ENCODE measurements around the gene C22orf39. TPM values are rescaled to one million over a fixed set of nuclear protein-coding genes. Genes with fewer than 3 reads are reported as not detected.

C22orf39 gene
- polyA plus RNA-seq, 4 donors: 42.0 to 47.7 (median 45.6) TPM

DNA sequence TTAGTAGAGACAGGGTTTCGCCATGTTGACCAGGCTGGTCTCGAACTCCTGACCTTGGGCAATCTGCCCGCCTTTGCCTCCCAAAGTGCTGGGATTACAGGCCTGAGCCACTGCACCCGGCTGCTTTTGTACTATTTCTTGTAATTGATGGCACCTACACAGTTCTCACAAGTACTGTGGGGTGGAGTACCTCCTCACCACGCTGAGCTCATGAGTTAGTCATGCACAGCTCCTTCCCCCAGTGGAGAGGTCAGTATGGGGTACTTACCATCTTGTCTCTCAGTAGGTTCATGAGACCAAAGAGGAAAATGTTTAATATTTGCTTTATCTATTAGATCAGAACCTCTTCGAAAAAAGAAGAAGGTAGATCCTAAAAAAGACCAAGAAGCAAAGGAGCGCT lies 13.1 kb downstream of the C22orf39 start:
- DNase-seq (ENCODE audit: low read depth in 4 of 4, low spot score in 2 of 4): no peak

DNA sequence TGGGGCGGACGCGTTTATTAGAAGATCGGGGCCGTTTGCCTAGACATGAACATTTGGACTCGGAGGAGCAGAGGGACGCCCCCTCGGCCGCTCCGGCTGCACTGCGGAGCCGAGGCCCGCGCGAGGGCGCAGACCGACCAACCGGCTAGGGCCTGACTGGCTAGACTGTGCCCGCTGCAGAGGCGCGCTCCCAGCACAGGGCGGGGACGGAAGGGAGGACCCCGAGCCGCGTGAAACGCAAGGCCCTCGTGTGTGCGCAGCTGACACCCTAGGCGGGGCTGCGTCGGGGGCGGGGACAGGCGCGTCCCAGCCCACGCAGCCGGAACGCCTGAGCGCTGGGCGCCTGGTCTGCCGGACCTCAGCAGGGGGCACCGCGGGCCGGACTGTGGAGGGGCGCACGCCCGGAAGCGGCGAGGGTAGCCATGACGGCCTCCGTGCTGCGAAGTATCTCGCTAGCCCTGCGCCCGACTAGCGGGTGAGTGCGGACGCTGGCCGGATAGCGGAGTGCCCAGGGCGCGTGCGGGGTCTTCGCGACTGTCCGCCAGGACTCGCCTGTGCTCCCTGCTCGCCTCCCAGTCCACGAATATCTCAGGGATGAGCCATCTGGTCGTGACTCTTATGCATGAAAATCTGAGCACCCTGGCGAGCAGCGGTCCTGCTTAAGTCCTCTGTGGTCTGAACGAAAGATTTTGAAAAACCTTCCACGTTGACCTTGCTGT lies 15.2 kb downstream of the C22orf39 start, which contains the start of gene MRPL40:
TSS of gene MRPL40 (plus strand) at position 413 of the 719 bp plus-strand sequence. CDS start at position 423, 10 bp downstream.
- peak; percentile 68 to 86 (median 79) for DNase-seq (ENCODE audit: low read depth in 4 of 4, low spot score in 2 of 4)

DNA sequence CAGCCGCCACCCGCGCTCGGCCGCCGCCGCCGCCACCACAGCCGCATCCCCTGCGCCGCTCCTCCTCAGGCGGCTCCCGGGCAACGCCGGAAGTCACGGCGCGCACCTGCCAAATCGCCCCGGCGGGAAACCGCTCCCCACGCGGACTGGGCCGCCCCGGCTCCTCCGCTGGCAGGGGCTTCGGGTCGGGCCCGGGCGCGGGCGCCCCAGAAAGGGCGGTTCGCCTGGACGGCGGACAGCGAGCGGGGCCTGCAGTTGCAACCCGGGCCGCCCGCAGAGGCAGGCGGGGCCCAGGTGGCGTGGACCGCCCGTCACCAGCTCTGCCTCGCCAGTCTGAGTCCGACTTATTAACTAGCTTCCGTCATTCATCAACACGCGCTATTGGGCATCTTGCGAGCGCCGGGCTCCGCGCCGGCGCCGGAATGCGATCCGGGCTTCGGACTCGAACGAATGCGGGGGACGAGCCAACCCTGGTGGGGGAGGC lies 15.8 kb downstream of the C22orf39 start, which contains the start of gene HIRA:
TSS of gene HIRA (minus strand) at position 85 of the 484 bp plus-strand sequence. CDS start 257 bp downstream, outside the sequence.
- peak in 3 of 4 donors; percentile 56 to 69 (median 63) for DNase-seq (ENCODE audit: low read depth in 4 of 4, low spot score in 2 of 4)

DNA sequence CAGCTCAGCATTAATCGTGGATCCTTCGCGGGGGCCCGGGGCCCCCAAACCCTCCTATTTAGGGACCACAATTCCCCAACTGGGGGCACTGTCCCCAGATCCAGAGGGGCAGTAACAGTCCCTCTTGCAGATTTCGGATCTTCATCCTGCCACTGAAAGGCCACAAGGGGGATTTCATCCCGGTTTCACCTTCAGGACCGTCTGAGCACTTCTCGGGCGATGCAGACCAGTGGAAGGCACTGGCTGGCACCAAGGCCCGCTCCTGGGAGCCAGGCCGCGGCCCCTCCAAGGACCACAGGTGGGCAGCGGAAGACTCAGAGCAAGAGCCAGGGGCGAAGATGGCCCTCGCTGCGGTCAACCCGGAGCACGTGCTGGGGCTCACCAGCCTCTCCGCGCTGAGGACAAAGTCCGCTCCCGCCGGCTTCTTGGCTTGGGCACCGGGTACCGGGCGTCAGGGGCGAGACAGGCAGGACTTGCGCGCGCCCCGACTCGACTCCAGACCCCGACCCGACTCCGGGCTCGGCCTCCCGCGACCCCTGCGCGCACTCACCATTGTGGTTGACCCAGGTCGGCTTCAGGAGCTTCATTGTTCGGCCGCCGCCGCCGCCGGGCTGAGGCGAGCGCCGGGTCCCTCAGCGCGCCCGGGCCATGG lies 16.5 kb downstream of the C22orf39 start:
- no peak for DNase-seq (ENCODE audit: low read depth in 4 of 4, low spot score in 2 of 4)

DNA sequence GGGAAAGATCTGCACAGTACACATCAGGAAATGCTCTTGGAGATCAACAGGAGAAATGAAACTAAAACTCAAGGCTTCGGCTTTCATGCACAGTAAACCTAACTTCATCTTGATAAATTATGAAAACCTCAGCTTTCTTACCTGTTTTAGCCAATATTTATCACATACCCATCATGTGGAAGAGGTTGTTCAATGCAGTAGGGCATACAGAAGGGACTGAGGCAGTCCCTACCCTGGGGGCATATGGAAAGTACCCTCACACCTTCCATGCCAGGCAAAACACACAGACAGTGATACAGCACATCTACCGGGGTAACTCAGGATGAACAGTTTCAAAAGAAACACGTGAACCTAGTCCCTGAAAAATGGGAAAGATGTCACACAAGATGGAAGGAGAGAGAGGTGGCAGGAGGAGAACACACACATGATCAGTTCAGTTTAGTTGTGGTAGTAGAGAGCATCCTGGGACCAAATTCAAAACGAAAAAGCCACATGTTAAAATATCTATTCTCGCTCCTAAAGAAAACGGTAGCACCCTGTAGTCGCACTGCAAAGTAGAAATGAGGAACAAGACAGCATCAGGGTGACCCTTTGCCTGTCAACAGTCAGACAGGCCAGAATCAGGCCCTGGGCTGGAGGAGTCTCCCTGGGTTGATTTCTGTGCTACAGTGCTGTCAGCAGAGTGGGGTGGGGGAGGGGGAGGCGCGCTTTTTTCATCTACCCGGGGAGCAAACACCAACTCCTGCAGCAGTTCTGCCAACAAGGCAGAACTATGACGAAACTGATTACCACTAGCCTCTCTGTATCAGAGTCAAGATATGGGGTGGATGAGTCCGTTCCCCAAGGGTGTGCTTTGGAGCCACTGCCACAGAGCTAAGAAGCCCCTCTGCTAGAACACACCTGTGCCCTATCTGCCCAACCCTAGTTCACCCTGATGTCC lies 17.3 kb downstream of the C22orf39 start:
- DNase-seq (ENCODE audit: low read depth in 4 of 4, low spot score in 2 of 4): no peak

GRCh38 chr22:19424186-19424500 lies 23.4 kb downstream of the C22orf39 start:
- no peak for DNase-seq (ENCODE audit: low read depth in 4 of 4, low spot score in 2 of 4)

DNA sequence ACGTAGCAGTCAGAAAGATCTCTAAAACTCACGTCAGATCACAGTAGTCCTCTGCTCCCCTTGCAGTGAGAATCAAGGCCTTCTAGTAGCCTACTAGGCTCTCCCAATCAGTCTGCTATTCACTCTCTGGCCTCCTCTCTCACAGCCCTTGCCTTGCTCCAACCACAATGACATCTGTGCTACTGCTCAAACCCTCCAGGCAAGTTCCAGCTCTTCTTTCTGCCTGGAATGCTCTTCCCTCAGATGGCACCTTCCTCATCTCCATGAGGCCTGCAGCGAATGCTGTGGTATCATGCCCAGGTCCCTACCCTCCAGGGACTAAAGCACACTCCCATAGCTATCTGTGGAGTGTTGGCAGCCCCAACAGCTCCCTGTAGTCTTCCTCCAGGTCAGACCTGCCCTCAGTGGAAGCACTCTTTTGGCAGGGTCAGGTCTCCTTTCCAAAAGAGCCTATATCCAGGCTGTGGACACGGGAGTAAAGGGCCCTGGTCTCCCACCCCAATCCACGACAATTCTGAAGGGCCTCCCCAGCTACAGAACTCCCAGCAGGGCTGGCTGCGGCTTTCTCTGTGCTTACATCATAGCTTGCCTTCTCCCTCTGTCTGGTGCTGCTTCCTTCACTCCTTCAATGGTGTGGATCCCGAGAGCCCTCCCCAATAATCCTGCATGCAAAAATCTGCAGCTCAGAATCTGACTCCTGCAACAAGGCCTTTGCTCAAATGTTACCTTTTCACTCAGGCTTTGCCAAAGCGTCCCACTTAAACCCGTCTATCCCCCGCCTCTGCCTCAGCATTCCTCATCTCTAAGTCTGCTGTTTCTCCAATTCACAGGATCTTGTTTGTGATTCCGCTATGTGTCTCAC lies 24.8 kb downstream of the C22orf39 start:
- DNase-seq (ENCODE audit: low read depth in 4 of 4, low spot score in 2 of 4): no peak

DNA sequence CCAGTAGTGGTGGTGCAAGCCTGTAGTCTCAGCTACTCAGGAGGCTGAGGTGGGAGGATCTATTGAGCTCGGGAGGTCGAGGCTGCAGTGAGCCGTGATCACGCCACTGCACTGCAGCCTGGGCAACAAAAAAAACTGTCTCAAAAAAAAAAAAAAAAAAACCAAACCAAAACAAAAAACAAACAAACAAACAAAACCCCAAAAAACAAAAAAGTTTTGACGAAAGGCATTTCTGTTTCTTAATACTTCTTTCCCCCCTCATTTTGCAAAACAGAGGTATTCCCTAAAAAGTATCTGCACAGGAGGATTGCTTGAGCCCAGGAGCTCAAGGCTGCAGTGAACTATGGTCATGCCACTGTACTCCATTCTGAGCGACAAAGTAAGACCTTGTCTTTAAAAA lies 27.2 kb downstream of the C22orf39 start:
- DNase-seq (ENCODE audit: low read depth in 4 of 4, low spot score in 2 of 4): no peak

GRCh38 chr22:19419464-19420178 lies 27.9 kb downstream of the C22orf39 start:
- no peak for DNase-seq (ENCODE audit: low read depth in 4 of 4, low spot score in 2 of 4)

DNA sequence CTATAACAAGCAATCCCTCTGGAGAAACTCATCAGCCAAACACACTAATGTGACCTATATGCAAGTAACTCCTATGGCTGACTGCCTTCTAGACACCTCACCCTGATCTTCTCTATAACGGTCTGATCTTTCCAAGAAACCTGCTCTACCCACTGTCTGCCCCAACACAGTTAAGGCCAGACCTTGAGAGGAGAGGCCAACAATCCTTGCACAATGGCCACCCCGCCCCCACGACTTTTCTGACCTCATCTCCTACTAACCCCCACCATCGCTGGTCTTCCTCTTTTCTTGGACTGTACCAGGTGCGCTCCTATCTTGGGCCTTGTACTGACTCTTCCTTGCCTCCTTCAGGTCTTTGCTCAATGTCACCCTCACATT lies 28.4 kb downstream of the C22orf39 start:
- DNase-seq (ENCODE audit: low read depth in 4 of 4, low spot score in 2 of 4): no peak

- DNase-seq (ENCODE audit: low read depth in 4 of 4, low spot score in 2 of 4): no peak
Observed at GRCh38 chr22:19412923-19413322, 34.6 kb downstream of the C22orf39 start.

- DNase-seq (ENCODE audit: low read depth in 4 of 4, low spot score in 2 of 4): no peak
Observed at GRCh38 chr22:19412478-19412877, 35.0 kb downstream of the C22orf39 start.

DNA sequence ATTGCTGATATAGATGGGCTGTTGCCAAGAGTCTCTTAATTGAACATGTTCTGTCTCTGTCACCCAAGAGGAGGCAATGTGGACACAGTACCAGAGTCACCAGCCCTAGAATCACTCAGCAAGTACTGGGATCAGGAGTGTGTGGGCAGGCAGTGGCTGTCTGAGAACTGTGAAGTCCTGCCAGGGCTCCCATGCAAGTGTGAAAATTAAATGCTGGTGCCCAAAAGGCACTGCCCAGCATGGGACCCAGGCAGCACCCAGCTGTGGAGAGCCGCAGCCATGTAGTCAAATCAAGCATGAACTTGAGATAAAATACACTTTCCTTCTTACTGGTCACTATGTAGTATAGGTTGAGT lies 35.8 kb downstream of the C22orf39 start:
- no peak for DNase-seq (ENCODE audit: low read depth in 4 of 4, low spot score in 2 of 4)

GRCh38 chr22:19410941-19411689 lies 36.4 kb downstream of the C22orf39 start:
- DNase-seq (ENCODE audit: low read depth in 4 of 4, low spot score in 2 of 4): no peak

DNA sequence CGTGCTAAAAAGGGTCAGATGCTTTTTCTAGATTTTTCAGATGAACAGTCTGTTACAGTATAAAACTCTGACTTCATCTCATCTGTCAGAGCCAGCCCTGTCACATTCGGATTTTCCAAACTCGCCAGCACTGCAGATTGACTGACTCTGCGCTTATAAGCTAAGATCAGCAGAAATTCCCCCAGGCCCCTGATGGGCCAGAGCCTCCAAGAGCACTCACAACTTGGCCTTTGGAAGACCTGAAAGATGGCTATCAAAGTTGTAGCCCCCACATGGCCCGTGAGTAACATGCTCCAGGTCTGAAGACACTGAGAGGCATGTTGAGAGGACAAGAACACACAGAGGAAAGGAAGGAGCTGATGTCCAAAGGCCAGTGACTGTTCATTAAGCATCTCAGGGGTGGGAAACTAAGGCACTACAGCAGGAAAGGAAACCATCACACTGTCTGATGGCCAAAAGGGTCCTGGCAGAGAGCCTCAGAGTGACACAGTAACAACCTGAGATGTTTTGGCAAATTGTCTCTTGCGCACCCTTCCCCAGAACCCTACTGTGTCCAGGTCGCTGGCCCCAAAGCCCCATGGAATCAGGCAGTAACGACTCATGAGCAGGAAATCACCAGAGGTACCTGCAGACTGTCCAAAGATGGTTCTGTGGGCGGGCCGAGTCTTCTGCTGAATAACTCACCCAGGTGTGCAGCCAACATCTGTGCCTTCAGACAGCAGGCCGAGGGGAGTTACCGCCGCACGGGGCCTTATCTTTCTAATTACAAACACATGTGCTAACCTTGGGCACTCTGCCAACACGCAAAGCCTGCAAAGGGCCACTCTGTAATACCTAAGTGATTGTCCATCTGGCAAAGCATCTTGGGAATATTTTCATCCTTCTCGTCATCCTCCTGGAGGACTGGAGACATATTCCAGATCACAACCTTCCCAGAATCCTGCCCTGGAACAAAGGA lies 39.6 kb downstream of the C22orf39 start:
- no peak for DNase-seq (ENCODE audit: low read depth in 4 of 4, low spot score in 2 of 4)

DNA sequence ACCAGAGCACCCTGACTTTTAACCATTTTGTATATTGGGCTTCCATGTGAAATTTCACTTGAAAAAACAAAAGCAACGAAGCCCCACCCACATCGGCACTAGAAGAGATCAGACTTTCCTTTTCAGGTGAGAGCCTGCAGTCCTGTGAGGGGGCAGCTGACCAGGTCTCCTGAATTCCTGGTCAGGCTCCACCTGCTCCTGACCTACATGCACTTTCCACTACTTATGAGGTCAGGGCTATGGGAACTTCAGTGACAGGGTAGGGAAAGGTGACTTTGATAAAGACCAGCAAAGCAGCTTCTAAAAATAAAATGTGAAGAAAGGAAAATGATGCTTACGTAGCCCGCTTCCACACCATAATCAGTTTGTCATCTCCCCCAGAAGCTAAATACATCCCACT lies 40.7 kb downstream of the C22orf39 start:
- no peak for DNase-seq (ENCODE audit: low read depth in 4 of 4, low spot score in 2 of 4)

- no peak for DNase-seq (ENCODE audit: low read depth in 4 of 4, low spot score in 2 of 4)
Observed at GRCh38 chr22:19406281-19406811, 41.2 kb downstream of the C22orf39 start.
